B cell (primary cell): Measurements from ENCODE around the gene EMP3.

ENCODE experiments used
- EZH2 ChIP-seq: IDR thresholded peaks from 2 replicates; pipeline ENCODE4 v1.6.1; 2012; ENCODE audit warnings: borderline replicate concordance, low read depth, mild to moderate bottlenecking, moderate library complexity, low read length; ENCODE audit not compliant: insufficient read depth, poor library complexity, severe bottlenecking
- TF ChIP-seq, protein P1 (sequence below): fragments of 200-600 bp; IDR thresholded peaks from one replicate; pipeline ENCODE4 v1.8.0; 2022; ENCODE audit warnings: antibody characterized with exemption, mild to moderate bottlenecking

DNA sequence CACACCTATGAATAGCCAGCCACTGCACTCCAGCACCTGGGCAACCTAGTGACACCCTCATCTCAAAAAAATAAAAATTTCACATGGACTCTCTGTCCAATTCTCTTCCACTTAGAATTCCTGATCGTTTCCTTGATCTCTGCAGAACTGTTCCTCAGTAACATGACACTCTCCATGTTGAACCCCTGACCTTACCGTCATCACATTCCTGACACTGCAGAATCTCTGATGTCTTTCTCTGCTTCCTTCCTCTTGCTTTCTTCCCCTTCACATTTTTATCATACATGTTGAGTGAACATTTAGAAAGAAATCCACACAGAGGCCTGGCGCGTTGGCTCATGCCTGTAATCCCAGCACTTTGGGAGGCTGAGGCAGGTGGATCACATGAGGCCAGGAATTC is 40.5 kb upstream of the EMP3 start:
- TF ChIP-seq, protein P1, sequence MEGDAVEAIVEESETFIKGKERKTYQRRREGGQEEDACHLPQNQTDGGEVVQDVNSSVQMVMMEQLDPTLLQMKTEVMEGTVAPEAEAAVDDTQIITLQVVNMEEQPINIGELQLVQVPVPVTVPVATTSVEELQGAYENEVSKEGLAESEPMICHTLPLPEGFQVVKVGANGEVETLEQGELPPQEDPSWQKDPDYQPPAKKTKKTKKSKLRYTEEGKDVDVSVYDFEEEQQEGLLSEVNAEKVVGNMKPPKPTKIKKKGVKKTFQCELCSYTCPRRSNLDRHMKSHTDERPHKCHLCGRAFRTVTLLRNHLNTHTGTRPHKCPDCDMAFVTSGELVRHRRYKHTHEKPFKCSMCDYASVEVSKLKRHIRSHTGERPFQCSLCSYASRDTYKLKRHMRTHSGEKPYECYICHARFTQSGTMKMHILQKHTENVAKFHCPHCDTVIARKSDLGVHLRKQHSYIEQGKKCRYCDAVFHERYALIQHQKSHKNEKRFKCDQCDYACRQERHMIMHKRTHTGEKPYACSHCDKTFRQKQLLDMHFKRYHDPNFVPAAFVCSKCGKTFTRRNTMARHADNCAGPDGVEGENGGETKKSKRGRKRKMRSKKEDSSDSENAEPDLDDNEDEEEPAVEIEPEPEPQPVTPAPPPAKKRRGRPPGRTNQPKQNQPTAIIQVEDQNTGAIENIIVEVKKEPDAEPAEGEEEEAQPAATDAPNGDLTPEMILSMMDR, result no peak
- TF ChIP-seq EZH2, result no peak
